Measurements from ENCODE around the gene DMD.

DMD gene

DNA sequence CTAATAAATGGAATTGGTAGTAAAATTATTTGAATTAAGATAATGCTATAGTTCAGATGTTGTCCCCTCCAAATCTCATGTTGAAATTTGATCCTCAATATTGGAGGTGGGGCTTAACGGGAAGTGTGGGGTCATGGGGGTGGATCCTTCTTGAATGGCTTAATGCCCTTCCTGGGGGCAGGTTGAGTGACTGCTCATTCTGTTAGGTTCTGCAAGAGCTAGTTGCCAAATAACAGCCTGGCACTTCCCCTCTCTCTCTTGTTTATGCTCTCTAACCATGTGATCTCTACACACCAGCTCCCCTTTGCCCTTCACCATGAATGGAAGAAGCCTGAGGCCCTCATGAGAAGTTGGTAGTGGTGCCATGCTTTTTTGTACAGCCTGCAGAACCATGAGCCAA lies 1414.7 kb downstream of the DMD start:
- no peak for DNase-seq (ENCODE audit: low read depth in 1 of 2, low spot score in 1 of 2)

DNA sequence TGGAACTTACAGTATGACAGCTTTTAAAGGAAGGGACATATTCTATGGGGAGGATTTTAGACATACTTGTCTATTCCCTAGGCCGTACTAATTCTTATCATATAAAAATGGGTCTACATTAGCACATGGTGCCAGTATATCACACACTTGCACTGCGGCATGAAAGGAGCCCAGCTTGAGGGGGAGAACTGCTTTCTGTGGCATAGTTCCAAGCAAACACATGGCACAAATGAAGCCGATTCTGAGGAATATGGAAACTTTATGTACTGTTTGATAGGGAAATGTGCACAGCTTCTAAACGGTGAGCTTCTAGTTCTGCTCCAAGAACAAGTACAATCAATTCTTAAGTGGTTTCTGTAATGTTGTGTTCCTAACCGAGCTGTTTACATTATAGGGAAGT lies 1463.9 kb downstream of the DMD start:
- DNase-seq (ENCODE audit: low read depth in 1 of 2, low spot score in 1 of 2): no peak

DNA sequence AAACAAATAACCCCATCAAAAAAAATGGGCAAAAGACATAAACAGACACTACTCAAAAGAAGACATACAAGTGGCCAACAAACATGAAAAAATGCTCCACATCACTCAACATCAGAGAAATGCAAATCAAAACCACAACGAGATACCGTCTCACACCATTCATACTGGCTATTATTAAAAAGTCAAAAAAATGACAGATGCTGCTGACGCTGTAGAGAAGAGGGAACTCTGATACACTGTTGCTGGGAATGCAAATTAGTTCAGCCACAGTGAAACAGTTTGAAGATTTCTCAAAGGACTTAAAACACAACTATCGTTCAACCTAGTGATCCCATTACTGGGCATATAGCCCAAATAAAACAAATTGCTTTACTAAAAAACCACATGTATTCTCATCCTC lies 1468.3 kb downstream of the DMD start:
- DNase-seq (ENCODE audit: low read depth in 1 of 2, low spot score in 1 of 2): no peak

DNA sequence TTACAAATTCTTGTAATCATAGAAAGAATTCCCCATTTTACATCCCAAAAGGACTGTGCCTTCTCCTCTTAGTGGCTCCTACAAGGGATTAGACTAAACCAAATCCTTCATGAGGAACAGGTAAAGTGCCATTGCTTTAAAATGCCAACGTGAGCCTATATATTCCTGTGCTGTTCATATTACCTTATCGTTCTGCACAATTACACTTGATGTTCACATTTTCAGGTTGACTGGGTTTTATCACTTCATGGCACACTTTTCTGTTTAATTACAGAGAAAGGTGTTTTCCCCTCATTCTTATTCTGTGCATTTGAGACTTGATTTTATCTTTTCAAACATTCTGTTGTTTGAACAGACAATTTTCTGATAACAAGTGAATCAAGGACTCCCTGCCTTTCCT lies 1493.9 kb downstream of the DMD start:
- no peak for DNase-seq (ENCODE audit: low read depth in 1 of 2, low spot score in 1 of 2)

DNA sequence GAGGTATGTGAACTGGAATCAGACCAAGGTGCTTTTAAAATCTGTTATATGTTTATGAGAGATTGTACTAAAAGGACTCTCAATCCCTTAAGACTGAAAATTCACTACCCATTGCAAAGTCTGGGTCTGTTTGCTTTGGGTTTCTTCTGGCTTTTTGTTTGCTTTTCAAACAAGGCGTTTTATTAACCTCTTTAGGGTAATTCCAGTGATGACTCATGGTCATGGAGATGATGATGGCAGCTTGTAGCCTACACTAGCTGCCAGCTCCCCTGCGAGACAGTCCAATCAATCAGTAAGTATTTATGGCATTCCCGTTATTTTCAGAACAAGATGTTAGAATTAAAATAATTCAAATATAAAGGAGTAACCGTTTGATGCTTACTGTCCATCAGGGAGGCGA lies 1495.7 kb downstream of the DMD start:
- DNase-seq (ENCODE audit: low read depth in 1 of 2, low spot score in 1 of 2): no peak

DNA sequence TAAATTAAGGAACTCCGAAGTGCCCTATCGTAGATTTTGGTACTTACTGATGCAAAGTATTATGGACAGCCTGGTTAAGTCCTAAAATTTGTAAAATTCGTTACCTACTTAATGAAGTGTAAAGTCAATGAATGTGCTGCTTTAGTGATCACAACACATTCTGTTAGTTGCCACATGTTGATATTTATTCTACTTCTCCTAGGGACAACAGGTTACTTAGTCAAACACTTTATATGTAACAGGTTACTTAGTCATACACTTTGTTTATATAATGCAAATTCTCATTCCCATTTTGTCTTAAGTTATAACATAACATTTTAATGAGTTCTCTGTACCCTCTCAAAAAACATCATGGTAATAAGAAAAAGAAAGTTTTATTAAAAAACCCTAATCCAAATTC lies 1496.6 kb downstream of the DMD start:
- DNase-seq (ENCODE audit: low read depth in 1 of 2, low spot score in 1 of 2): no peak

DNA sequence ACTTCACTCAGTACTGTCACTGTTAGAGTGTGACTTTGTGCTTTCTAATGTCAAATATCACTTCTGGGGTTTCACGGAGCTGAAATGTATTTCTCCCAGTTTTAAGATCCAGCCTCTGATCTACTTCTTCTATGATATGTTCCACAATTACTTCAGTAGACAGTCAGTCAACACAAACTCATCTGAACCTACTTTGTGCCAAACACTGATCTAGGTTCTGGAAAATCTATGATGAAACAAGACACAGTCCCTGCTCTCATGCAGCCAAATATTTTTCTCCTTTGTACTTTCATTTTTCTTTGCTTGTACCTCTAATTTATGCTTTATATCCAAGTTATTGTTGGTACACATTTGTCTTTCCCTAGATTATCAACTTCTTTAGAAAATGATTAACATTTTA lies 1498.2 kb downstream of the DMD start:
- no peak for DNase-seq (ENCODE audit: low read depth in 1 of 2, low spot score in 1 of 2)

DNA sequence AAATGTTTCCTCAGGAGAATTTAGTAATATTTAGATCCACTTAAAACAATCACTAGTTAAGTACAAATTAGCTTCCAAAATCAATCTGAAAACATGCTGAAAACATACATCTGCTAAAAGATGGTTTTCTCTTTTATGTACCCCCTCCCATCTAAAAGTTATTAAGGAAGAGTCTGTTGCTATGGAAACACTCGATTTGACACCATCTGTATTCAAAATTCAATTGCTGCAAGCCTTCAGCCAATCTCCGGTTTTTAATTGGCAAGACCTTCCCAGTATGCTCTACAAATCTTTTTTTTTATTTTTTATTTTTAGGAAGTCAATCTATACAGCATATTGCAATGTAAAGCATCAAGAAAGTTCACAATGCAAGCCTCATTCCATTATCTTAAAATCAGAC lies 1500.2 kb downstream of the DMD start:
- DNase-seq (ENCODE audit: low read depth in 1 of 2, low spot score in 1 of 2): no peak

DNA sequence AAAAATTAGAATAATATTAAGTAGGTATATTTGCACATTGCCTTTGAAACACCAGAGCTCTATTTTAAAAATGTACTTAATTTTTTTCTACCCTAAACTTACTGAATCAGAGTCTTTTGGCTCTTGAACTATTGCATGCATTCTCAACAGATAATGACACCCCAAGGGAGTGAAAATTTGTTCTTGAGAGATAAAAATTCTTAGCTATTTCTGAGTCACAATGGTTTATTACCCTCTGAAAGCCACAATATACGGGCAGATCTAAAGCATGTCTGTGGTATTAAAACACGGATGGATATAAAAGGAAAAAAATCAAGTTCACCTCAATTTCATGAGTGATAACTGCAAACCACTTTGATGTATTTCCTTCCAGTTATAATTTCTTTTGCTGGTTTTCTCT lies 1503.2 kb downstream of the DMD start:
- DNase-seq (ENCODE audit: low read depth in 1 of 2, low spot score in 1 of 2): no peak

DNA sequence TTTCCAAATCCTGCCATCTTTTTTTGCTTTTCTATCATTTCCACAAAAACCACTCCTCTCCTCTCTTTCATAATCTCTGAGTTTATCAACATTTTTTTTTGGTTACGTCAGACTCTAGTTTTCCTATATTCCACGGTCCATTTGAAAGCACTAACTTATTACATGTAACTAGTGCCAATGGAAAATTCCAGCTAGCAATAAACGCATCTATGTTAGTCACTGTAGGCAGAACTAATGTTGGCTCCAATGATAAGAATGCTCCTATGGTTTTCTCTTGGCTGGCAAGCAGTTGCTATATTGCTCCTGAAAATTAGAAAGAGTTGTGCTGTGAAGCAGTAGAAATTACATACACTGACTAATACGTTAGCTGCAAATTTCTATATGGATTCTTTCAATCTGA lies 1504.9 kb downstream of the DMD start:
- no peak for DNase-seq (ENCODE audit: low read depth in 1 of 2, low spot score in 1 of 2)

DNA sequence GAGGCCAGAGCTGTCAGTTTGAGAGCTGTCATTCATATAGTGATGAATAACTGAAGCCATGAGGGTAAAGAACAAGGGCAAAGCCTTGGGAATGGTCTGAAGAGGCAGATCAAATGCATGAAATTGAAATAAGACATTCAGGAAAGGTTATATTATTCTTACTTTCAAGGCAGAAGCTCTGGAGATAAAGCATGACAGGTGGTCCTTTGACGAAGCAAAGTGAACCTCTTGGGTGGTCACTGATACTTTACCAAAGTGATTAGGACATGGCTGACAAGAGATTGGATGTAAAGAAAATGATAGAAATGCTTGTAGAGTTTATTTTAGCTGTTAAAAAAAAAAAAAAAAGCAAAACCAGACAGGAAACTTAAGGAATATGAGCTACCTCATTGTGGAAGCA lies 1505.5 kb downstream of the DMD start:
- DNase-seq (ENCODE audit: low read depth in 1 of 2, low spot score in 1 of 2): no peak

DNA sequence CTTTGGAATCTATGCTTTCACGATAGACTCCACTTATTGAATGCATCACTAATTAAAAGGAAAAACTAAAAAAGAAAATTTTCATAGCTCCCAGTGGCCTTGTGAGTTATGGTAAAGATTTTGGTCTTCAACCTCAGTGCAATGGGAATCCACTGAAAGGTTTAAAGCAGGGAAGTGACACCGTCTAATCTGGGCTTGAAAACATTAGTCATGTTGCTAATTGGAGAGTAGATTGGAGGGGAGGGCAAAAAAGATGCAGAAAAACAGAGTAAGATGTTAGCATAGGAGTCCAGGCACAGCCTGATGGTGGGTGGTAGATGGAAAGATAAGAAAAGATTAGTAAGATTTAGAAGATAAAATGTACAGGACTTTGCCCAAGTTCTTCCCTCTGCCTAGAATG lies 1506.4 kb downstream of the DMD start:
- no peak for DNase-seq (ENCODE audit: low read depth in 1 of 2, low spot score in 1 of 2)

DNA sequence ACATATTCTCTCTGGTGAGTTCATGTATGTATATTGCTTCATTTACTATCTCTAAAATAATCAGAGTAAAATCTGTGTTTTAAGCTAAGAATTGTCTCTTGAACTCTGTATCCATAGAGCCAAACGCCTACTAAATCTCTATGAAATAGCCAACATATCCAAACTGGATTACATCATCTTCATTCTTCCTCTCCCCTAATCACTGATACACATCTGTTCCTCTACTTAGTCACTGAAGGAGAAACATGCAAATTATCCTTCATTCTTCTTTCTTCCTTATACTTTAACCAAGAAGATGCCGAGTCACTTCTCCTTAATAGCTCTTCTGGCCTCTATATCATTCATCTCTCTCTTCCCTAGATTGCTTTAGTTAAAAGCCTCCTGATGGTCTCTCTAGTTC lies 1509.1 kb downstream of the DMD start:
- no peak for DNase-seq (ENCODE audit: low read depth in 1 of 2, low spot score in 1 of 2)

DNA sequence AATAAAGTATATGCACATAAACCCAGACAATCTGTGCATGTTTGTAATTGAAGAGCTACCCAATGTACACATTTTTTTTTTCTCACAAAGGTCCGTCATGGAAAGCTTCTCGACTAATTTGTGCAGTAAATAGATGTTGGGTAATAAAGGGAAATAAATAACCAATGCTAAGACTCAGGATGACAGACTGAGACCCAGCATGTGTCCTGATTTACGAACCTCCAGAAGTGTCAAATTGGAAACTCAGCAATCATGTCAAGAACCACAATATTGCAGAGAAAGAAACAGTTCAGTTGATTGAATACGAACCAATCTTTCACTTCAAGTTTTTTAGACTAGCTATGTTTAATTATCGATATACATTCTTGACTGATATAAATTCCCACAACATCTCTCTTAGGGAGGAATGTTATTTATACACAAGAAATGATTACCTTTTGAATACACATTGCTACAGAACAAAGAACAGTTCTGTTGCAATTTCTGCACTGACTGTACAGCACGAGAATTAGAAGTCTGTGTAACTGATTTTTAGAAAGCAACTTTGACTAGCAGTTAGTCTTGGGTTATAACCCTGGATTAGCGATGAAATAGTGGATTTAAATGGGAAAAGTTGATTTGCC lies 1513.9 kb downstream of the DMD start:
- no peak for DNase-seq (ENCODE audit: low read depth in 1 of 2, low spot score in 1 of 2)

DNA sequence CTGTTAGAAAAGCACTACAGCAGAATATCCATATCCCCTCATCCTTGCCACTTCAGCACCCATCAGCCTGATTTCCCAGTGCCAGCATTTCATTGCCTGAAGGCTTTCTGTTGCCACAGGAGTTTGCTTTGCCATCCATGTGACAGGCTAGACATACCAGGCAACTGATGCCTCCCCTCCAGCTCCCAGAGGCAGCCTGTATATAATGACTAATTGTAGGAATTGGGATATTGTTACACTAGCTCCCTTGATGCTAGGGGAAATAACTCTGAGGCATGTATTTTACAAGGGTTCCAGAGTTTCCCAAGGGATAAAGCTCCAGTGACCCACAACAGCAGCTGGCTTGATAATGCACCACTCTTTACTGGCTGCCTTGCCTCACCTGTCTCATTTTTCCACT lies 1531.5 kb downstream of the DMD start:
- DNase-seq (ENCODE audit: low read depth in 1 of 2, low spot score in 1 of 2): no peak

DNA sequence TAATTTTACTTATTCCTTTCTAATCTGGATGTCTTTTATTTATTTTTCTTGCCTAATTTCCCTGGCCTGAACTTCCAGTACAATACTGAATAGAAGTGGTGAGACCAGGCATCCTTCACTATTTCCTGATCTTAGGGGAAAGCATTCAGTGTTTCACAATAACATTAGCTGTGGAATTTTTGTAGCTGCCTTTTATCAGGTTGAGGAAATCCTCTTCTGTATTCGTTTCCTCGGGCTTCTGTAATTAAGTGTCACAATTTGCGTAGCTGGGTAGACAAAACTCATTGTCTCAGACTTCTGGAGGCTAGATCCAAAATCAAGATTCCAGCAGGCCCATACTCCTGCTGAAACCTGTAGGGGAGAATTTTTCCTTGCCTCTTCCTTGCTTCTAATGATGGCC lies 1541.1 kb downstream of the DMD start:
- no peak for DNase-seq (ENCODE audit: low read depth in 1 of 2, low spot score in 1 of 2)

DNA sequence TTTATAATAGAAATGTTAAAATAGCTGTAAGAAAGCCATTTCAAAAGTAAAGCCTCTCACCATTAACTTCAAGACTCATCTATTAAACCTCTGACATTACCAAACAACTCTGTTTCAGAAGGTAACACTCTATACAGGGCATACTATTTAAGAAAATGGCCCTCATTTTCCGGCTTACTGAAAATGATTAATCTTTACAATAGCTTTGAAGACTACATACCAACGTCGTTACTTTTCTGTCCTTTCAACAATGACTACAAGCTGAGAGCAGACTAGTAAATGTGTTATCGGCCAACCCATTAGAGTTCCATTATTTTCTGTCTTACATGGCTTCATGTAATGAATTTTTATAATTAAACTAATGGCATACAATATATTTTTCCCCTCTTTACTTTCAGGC lies 1545.9 kb downstream of the DMD start:
- DNase-seq (ENCODE audit: low read depth in 1 of 2, low spot score in 1 of 2): no peak

DNA sequence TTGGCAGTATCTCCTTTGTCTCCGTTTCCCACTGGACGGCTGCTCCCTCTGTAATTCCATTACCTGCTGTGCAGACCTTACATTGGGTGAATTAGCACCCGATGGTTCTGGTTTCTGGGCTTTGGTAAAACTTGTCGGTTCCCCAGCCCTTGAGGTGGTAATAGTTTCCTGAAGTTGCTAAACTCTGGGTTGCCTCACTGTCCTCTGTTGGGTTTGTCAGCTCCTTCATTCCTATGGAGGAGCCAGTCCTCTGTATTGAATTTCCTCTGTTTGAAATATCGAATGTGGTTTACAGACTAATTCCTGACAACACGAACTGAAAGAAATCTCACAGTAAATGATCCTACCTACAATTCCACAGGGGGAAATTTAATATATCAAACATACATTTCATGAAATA lies 1548.2 kb downstream of the DMD start:
- no peak for DNase-seq (ENCODE audit: low read depth in 1 of 2, low spot score in 1 of 2)

DNA sequence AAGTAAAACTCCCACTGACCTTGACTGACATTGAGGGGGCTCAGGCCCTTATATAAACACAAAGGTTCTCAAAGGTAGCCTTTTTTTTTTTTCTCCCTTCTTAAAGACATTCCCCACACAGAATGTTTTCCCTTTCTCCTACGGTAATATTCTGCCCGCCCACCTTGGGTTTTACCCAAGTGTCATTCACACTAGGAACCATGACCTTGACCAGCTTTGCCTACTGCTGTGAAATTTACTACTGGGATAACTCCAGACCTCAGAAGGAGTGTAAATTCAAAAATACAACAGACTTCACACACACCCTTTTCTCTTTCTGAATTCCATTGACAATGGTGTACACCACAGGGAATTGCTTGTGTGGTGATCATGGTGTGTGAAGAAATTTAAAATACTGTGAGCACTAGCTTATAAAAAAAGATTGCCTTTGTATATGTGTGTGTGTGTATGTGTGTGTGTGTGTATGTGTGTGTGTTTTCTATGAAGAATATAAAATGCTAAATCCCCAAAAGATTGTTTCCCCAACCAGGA lies 1550.0 kb downstream of the DMD start:
- no peak for DNase-seq (ENCODE audit: low read depth in 1 of 2, low spot score in 1 of 2)

DNA sequence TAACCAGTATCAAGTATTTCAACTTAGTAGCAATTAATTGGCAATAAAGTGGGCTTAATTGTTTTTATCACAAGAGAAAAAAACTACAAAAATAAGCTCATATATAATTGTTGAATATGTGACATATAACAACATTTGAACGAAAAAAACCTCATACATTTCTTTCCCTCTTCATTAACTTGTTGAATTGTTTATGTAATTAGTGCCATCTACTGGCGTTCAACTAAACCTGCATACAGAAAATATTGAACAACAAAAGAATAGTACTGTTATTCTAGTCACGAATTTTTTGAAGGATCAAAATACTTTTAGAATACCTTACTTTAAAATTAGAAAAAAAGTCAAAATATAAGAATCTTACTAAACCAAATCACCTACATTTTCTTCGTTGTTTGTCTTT lies 1553.0 kb downstream of the DMD start:
- DNase-seq (ENCODE audit: low read depth in 1 of 2, low spot score in 1 of 2): no peak

DNA sequence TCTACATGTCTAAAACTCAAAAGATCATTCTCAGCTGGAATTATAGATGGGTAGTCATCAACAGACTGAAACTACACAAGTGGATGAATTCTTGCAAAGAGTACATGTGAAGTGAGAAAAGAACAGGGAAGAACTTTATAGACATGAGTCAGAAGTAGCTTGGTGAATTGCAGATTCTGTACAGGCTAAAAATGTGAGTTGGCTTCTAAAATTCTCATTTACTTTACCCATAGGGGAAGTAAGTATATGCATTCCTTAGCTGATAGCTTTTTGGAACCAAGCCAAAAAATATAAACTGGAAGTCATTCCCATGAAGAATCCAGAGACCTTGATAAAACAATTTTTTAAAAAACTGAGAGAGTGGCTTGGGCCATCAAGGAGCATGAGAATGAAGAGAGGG lies 1555.3 kb downstream of the DMD start:
- no peak for DNase-seq (ENCODE audit: low read depth in 1 of 2, low spot score in 1 of 2)

DNA sequence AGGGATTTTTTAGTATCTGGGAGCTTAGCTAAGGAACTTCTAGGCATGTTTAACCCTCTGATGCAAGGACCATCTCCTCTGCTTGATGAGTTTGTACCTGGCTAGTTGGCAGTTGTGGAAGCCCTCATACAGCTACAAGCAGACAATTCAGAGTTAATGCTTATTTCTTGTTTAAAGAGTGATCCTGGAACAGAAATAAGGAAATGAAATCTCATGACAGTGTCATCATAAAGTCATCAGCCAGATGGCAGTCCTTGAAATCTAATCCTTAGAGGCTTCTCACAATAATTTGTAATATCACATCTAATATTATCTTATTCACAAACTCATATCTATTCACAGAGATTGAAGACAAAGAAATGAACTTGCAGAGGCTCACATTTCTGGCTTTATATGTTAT lies 1557.9 kb downstream of the DMD start:
- DNase-seq (ENCODE audit: low read depth in 1 of 2, low spot score in 1 of 2): no peak

DNA sequence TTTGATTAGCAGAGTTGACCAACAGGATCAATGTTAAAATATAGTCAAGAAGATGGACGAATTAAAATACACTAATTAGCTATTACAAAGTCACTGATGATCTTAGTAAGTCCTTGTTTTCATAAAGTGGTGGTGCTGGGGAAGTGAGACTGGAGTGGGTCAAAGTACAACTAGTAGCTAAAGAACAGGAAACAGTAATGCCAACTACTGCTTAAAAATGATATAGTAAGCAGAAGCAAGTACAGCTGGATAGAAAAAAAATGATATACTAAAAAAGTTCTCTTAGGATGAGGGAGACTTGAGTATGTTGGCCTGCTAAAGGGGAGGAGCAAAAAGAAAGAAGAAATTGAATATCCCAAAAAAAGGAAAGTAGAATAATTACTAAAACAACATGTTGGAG lies 1558.7 kb downstream of the DMD start:
- no peak for DNase-seq (ENCODE audit: low read depth in 1 of 2, low spot score in 1 of 2)

DNA sequence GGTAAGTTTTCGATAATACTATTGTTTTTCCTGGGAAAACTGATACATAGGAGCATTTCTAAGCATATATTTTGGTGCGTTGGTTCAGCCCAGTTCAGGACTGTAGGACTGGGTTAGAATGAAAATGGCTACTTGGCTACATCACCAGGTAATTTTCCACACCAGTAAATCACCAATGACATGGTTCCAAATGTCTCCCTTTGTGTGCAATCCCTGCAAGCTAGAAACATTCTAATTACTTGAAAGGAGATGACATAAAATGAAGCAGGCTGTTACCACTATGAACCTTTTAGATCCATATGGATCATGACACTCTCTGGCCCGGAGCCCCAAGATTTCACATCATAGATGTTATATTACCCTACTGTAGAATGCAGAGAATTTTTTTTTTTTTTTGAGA lies 1562.1 kb downstream of the DMD start:
- DNase-seq (ENCODE audit: low read depth in 1 of 2, low spot score in 1 of 2): no peak

Measured in stimulated activated CD4-positive, alpha-beta T cell treated with anti-CD3 and anti-CD28 coated beads, Interleukin-15, amount 100 ng/mL, for 1 hour (primary cell).